HG02852 (cell line): Measurements from ENCODE around the gene ATRN.
"Not testable (repeated sequence)": the region's sequence is repeated elsewhere in the genome, so short reads cannot be mapped to it uniquely, and the experiment has no call there.

Experiments used
- ATAC-seq: cut with Tn5 transposase; IDR thresholded peaks from one replicate; pipeline ENCODE4 v1.9.1; 2021; ENCODE audit warnings: mild to moderate bottlenecking, moderate library complexity; ENCODE audit not compliant: unreplicated experiment

The ATRN gene

DNA sequence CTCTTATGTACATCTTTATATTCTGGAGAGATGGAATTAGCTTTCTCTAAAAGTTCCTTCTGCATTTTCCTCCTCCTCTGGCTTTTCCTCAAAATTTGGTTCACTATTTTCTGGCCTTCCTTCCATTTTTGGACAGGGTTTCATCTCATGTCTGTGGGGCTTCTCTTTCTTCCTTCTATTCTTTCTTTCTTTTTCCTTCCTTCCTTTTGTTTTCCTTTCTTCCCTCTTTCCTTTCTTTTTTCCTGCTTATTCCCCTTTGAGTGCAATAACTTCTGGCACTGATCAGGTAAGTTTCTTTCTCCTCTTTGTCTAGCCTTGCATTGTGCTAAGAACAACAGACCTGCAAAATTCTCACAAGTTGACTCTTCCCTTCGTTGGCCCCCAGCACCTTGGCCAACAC, 5.5 kb upstream of the ATRN start:
- ATAC-seq, result no peak

DNA sequence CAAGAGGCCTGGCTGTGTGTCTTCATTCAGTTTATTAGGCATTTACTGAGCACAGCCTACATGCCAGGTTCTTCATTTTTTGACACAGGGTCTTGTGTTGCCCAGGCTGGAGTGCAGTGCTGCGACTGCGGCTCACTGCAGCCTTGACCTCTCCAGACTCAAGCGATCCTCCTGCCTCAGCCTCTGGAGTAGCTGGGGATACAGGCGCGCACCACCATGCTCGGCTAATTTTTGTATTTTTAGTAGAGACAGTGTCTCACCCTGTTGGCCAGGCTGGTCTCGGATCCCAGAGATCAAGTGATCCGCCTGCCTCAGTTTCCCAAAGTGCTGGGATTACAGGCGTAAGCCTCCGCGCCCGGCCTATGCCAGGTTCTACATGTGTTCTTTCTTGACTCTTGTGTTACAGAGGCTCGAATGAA, 601 bp upstream of the ATRN start:
- no peak for ATAC-seq

DNA sequence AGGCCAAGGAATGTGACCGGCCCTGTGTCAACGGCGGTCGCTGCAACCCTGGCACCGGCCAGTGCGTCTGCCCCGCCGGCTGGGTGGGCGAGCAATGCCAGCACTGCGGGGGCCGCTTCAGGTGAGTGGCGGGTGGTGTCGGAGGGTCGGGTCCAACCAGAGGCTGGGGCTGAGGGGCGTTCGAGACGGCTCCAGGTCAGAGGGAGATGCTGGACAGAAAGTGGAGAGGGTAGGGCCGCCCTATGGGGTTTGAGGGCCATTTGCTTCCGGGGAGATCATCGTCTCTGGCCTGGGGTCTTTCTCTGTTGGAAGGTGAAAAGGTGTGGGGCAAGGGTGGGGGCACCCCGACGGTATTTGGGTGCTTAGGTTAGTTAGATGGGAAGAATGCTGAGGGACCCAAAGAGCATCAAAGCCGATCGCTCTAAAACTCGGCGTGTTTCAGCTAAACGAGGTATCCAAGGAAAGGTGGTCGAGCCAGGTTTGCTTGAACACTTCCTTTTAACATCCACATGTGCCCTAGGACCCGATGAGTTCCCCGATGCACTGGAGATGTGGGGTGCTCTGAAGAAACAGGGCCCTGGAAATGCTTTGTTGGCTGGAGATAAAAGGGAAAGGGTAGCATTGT, 691 bp downstream of the ATRN start:
- no peak for ATAC-seq

DNA sequence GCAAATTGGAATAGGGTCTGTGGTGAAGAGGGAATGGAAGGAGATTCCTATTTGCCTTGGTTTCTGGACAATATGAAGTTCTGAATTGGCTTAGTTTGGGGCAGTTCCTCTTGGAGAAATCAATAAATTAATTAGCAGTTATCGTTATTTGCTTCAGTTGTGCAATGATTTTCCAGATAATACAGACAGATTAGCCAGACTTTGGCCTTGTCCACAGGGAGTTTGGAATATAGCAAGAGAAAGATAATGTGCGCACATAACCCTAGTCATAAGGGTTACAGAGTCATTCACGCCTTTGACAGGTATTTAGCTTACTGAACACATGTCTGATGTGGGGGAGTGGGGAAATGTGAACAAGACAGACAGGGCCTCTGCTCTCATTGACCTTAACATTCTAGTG, 1.3 kb downstream of the ATRN start:
- no peak for ATAC-seq

GRCh38 chr20:3473324-3473723, 2.5 kb downstream of the ATRN start:
- no peak for ATAC-seq

DNA sequence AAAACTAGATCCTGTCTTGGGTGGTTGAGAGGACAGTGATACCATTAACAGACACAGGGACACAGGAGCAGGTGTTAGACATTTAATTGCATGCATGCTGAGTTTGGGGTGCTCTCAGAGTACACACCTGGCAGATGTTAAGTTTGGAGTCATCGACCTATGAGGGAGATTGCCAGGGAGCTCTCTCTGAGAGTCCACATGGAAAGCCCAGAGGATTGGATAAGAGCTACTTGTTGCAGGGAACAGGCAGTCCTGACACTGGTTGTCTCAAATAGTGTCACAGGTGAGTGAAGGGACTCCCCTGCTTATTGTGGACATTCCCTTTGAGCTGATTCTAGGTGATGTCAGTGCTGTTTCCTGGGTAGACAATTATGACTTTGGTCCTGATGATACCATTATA, 3.1 kb downstream of the ATRN start:
- ATAC-seq, result no peak

DNA sequence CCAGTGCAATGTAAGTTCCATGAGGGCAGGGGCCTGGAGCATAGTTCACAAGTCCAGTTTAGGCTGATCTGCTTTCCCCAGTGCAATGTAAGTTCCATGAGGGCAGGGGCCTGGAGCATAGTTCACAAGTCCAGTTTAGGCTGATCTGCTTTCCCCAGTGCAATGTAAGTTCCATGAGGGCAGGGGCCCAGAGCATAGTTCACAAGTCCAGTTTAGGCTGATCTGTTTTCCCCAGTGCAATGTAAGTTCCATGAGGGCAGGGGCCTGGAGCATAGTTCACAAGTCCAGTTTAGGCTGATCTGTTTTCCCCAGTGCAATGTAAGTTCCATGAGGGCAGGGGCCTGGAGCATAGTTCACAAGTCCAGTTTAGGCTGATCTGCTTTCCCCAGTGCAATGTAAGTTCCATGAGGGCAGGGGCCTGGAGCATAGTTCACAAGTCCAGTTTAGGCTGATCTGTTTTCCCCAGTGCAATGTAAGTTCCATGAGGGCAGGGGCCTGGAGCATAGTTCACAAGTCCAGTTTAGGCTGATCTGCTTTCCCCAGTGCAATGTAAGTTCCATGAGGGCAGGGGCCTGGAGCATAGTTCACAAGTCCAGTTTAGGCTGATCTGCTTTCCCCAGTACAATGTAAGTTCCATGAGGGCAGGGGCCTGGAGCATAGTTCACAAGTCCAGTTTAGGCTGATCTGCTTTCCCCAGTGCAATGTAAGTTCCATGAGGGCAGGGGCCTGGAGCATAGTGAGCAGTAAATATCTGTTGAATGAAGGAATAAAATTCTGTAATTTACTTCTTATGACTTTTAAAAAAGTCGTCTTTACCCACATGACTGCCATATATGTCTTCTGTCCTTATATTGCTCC, 6.4 kb downstream of the ATRN start:
- not testable (repeated sequence) for ATAC-seq

DNA sequence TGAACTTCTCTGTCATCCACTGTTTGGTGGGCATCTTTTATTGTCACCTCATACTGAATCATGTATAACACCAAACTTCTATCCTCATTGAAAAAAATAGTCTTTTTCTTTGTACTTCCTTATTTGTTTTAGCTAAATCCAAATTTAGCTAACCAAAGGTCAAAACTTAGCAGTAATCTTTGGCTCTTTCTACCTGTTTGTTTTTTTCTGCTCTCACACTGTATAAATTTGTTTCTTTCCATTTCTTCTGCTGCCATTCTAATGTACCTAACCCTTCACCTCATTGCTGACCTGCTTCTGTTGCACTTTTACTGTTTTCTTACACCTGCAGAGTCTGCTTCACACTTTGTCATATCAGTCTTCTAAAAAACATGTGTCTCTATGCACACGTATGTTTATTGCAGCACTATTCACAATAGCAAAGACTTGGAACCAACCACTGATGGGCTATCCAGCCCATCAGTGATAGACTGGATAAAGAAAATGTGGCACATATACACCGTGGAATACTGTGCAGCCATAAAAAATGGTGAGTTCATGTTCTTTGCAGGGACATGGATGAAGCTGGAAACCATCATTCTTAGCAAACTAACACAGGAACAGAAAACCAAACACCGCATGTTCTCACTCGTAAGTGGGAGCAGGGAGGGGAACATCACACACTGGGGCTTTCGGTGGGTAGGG, 7.2 kb downstream of the ATRN start:
- ATAC-seq, result no peak

- no peak for ATAC-seq
Observed at GRCh38 chr20:3479025-3479424, 8.2 kb downstream of the ATRN start.

GRCh38 chr20:3479759-3480615, 9.2 kb downstream of the ATRN start:
- ATAC-seq, result no peak

- no peak for ATAC-seq
Observed at GRCh38 chr20:3483309-3483708, 12.5 kb downstream of the ATRN start.

- ATAC-seq, result no peak
Observed at GRCh38 chr20:3483784-3484183, 13.0 kb downstream of the ATRN start.

DNA sequence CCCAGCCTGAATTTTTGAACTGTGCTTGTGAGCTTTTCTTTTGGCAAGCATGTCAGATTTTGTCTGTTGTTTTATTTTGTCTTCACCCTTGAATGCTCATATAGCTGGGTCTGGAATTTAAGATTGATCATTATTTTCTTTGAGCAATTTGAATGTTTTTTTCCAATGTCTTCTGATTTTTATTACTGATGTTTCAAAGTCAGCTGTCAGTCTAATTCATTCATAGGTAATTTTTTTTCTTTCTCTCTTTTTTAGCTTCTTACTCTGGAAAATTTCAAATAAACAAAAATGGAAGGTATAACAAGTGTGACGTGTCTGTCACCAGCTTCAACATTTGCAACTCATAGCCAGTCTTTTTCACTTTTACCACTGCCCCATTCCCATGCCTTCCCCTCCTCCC, 15.1 kb downstream of the ATRN start:
- no peak for ATAC-seq

DNA sequence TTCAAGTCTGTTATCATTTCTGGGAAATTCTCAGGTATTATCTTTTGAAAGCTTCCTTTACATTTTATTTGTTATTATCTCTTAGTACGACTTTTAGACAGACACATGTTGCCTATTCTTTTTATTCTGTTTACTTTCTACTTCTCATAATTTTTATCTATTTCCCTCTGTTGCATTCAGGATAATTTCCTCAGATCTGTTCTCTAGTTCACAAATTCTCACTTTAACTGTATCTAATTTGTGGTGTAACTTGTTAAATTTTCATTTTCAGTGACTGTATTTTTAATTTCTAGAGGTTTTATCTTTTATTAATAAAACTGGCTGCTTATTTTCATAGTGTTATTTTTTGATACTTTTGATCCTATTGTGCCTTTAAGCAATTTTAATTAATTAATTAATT, 16.0 kb downstream of the ATRN start:
- no peak for ATAC-seq

GRCh38 chr20:3492669-3493068, 21.9 kb downstream of the ATRN start:
- ATAC-seq, result no peak

GRCh38 chr20:3494218-3494617, 23.4 kb downstream of the ATRN start:
- no peak for ATAC-seq

DNA sequence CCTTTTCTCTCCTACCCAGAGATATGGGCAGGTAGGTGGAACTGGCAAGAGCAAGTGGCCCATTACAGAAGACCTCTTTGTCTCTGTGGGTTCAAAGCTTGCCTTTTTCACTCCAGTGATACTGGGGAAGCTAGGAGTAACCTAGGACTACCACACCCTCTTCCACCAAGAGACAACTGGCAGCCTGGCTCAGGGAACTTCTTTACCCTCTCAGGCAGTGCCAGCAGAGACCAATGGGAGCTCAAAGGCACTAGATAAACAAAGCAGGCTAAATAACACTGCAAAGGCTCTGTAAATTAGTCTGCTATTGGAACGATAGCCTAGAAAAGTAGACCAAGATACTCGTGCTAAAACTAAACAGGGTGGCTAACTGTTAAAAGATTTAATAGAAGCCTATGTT, 32.1 kb downstream of the ATRN start:
- ATAC-seq, result no peak

- ATAC-seq, result no peak
Observed at GRCh38 chr20:3505148-3505547, 34.3 kb downstream of the ATRN start.

DNA sequence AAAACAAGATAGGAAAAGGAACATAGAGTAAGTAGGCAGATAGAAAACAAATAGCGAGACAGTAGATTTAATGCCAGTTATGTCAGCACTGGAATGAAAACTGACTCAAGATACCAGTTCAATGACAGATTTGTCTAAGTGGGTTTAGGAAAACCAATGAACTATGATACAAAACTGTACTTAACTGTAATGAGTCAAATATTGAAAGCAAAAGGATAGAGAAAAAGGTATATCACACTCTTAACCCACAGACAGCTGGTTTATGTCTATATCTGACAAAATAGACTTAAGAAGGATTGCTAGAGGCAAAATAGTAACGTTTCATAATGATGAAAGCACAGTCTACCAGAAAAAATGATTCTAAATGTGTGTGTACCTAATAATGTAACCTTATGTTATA, 38.2 kb downstream of the ATRN start:
- no peak for ATAC-seq

DNA sequence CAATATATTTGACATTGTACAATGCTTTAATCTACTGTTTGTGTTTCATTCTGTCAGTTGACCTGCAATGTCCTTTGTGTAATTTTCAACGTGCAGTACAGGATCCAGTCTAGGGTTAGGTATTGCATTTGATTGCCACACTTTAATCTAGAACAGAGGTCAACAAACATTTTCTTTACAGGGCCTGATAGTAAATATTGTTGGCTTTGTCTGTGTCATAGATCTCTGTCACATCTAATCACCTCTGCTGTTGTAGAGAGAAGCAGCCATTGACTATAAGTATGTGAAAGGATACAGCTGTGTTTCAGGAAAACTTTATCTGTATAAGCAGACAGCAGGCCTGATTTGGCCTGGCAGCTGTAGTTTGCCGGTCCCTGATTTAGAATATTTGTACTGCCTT, 39.3 kb downstream of the ATRN start:
- no peak for ATAC-seq

GRCh38 chr20:3512239-3512638, 41.4 kb downstream of the ATRN start:
- ATAC-seq, result not testable (repeated sequence)
